Activated naive CD8-positive, alpha-beta T cell treated with anti-CD3 and anti-CD28 coated beads, Interleukin-2, amount 10 ng/mL, durations not matched to agents 7 days and 5 days (primary cell): ENCODE data around the gene IP6K2. TPM values are rescaled to one million over a fixed set of nuclear protein-coding genes. Genes with fewer than 3 reads are reported as not detected.
A peak's percentile ranks its signal among the peaks of the same experiment; 100 is the strongest.
"Not testable (repeated sequence)": the region's sequence is repeated elsewhere in the genome, so short reads cannot be mapped to it uniquely, and the experiment has no call there.

Source experiments
- ATAC-seq: fragments of 150-1000 bp; cut with Tn5 transposase; one replicate; pipeline ENCODE4 v1.10.0; 2021; ENCODE audit warnings: low read depth, moderate library complexity
- POLR2A ChIA-PET: fragments of 350-600 bp; sonication (Branson Sonifier 250); formaldehyde crosslinking; loops from one replicate; lab custom pipeline; 2021; ENCODE audit warnings: antibody characterized with exemption; lab: Charles Lee
- DNase-seq: peaks from one replicate; pipeline ENCODE4 v3.0.0; 2021
- H3K27ac Mint-ChIP-seq: one replicate; pipeline ENCODE4 v1.8.0; 2022; ENCODE audit warnings: mild to moderate bottlenecking, mixed read lengths
- H3K27me3 Mint-ChIP-seq: one replicate; pipeline ENCODE4 v1.8.0; 2022; ENCODE audit warnings: mild to moderate bottlenecking, moderate library complexity, mixed read lengths
- H3K36me3 Mint-ChIP-seq: one replicate; pipeline ENCODE4 v1.8.0; 2021; ENCODE audit warnings: mild to moderate bottlenecking, mixed read lengths
- H3K4me1 Mint-ChIP-seq: one replicate; pipeline ENCODE4 v1.8.0; 2021; ENCODE audit warnings: mixed read lengths
- H3K4me3 Mint-ChIP-seq: one replicate; pipeline ENCODE4 v1.8.0; 2022; ENCODE audit warnings: mild to moderate bottlenecking, moderate library complexity, mixed read lengths
- H3K9me3 Mint-ChIP-seq: one replicate; pipeline ENCODE4 v1.8.0; 2021; ENCODE audit warnings: mixed read lengths
- total RNA-seq, 2 experiments: library from RNA; stranded (reverse); gene quantifications; one replicate each; pipeline ENCODE4 v1.2.3, GENCODE V29; 2021

The IP6K2 gene
- total RNA-seq = 10 to 100 TPM; 68.4 to 72.0 TPM

GRCh38 chr3:48716982-48717746 is at the start of gene IP6K2:
IP6K2 (minus strand) TSS chr3:48717221; CDS start chr3:48695291, 21,930 bp downstream.
- H3K27me3 Mint-ChIP-seq = peaks cover 21% of the 10 kb centered on the region
- peaks cover 23% of the 10 kb centered on the region for H3K4me1 Mint-ChIP-seq
- POLR2A ChIA-PET = interaction anchor here (0.6 to 3.0 kb wide), 20 partner anchors 8 to 1057 kb away, joined by 3 to 12 read pairs (median 4); partner anchors contain the start of genes CDC25A, NCKIPSD, NDUFAF3 and PRKAR2A
- ATAC-seq (peak; percentile 100), DNase-seq (peak; percentile 99)
- H3K36me3 Mint-ChIP-seq = peaks cover 15% of the 10 kb centered on the region
- no peaks in the 10 kb centered on the region for H3K9me3 Mint-ChIP-seq
- peak within 1 kb of the TSS; percentile 98 for H3K27ac Mint-ChIP-seq
- H3K4me3 Mint-ChIP-seq = peak within 1 kb of the TSS; percentile 99

GRCh38 chr3:48765376-48765775 is 48.4 kb upstream of the IP6K2 start:
- POLR2A ChIA-PET = interaction anchor here (0.5 to 0.7 kb wide), 2 partner anchors 95 to 157 kb away, joined by 3 to 4 read pairs; no protein-coding TSS in a partner anchor
- ATAC-seq (no peak), DNase-seq (no peak)
- H3K4me1 Mint-ChIP-seq = peaks cover 4% of the 10 kb centered on the region
- H3K27ac Mint-ChIP-seq = no peak overlapping the region
- H3K4me3 Mint-ChIP-seq = no peak overlapping the region
- no peaks in the 10 kb centered on the region for H3K9me3 Mint-ChIP-seq
- no peaks in the 10 kb centered on the region for H3K27me3 Mint-ChIP-seq
- peaks cover 13% of the 10 kb centered on the region for H3K36me3 Mint-ChIP-seq

- no peak for DNase-seq
- POLR2A ChIA-PET = no interaction called here
Observed at GRCh38 chr3:48762816-48763215, 45.8 kb upstream of the IP6K2 start.

GRCh38 chr3:48759991-48760540 is 43.0 kb upstream of the IP6K2 start:
- H3K4me1 Mint-ChIP-seq, ATAC-seq, DNase-seq, H3K4me3 Mint-ChIP-seq, H3K27me3 Mint-ChIP-seq, POLR2A ChIA-PET, H3K27ac Mint-ChIP-seq, H3K9me3 Mint-ChIP-seq: not testable (repeated sequence)
- H3K36me3 Mint-ChIP-seq = peaks cover 14% of the 10 kb centered on the region

More at GRCh38 chr3:48762816-48763215, 45.8 kb upstream of the IP6K2 start:
- Mint-ChIP-seq H3K9me3 (no peaks in the 10 kb centered on the region), H3K36me3 (peaks cover 11% of the 10 kb centered on the region), H3K4me3 (no peak overlapping the region), H3K27me3 (no peaks in the 10 kb centered on the region), H3K27ac (no peak overlapping the region), H3K4me1 (no peaks in the 10 kb centered on the region)
- no peak for ATAC-seq

- POLR2A ChIA-PET, DNase-seq, H3K4me1 Mint-ChIP-seq, H3K9me3 Mint-ChIP-seq, H3K27me3 Mint-ChIP-seq, H3K36me3 Mint-ChIP-seq, ATAC-seq, H3K4me3 Mint-ChIP-seq, H3K27ac Mint-ChIP-seq: not testable (repeated sequence)
Observed at GRCh38 chr3:48759531-48759930, 42.5 kb upstream of the IP6K2 start.

- Mint-ChIP-seq H3K27ac (no peak overlapping the region), H3K4me1 (no peaks in the 10 kb centered on the region), H3K9me3 (no peaks in the 10 kb centered on the region), H3K27me3 (no peaks in the 10 kb centered on the region), H3K4me3 (no peak overlapping the region), H3K36me3 (peaks cover 4% of the 10 kb centered on the region)
- POLR2A ChIA-PET = interaction anchor here (0.6 kb wide), 1 partner anchor 206 kb away, joined by 4 read pairs; no protein-coding TSS in a partner anchor
- ATAC-seq = no peak
- no peak for DNase-seq
Observed at GRCh38 chr3:48759071-48759470, 42.0 kb upstream of the IP6K2 start.

GRCh38 chr3:48756640-48757039 is 39.6 kb upstream of the IP6K2 start:
- Mint-ChIP-seq H3K36me3 (peaks cover 7% of the 10 kb centered on the region), H3K9me3 (no peaks in the 10 kb centered on the region), H3K27me3 (no peaks in the 10 kb centered on the region), H3K4me1 (no peaks in the 10 kb centered on the region), H3K4me3 (no peak overlapping the region), H3K27ac (no peak overlapping the region)
- ATAC-seq (no peak), DNase-seq (no peak)
- POLR2A ChIA-PET = no interaction called here

GRCh38 chr3:48750856-48751255 is 33.8 kb upstream of the IP6K2 start:
- ATAC-seq (no peak), DNase-seq (no peak)
- Mint-ChIP-seq H3K27me3 (no peaks in the 10 kb centered on the region), H3K4me1 (no peaks in the 10 kb centered on the region), H3K9me3 (no peaks in the 10 kb centered on the region), H3K4me3 (no peak overlapping the region), H3K27ac (no peak overlapping the region), H3K36me3 (peaks cover 9% of the 10 kb centered on the region)
- POLR2A ChIA-PET = no interaction called here

- no peak for DNase-seq
- no peaks in the 10 kb centered on the region for H3K27me3 Mint-ChIP-seq
- no peak overlapping the region for H3K4me3 Mint-ChIP-seq
- H3K9me3 Mint-ChIP-seq = no peaks in the 10 kb centered on the region
- peaks cover 13% of the 10 kb centered on the region for H3K36me3 Mint-ChIP-seq
- no peaks in the 10 kb centered on the region for H3K4me1 Mint-ChIP-seq
- no peak overlapping the region for H3K27ac Mint-ChIP-seq
- ATAC-seq = no peak
- POLR2A ChIA-PET = no interaction called here
Observed at GRCh38 chr3:48748754-48749153, 31.7 kb upstream of the IP6K2 start.

GRCh38 chr3:48747706-48748105 is 30.7 kb upstream of the IP6K2 start:
- no peaks in the 10 kb centered on the region for H3K4me1 Mint-ChIP-seq
- H3K36me3 Mint-ChIP-seq = peaks cover 10% of the 10 kb centered on the region
- H3K9me3 Mint-ChIP-seq = no peaks in the 10 kb centered on the region
- no peak for ATAC-seq
- no peaks in the 10 kb centered on the region for H3K27me3 Mint-ChIP-seq
- H3K4me3 Mint-ChIP-seq = no peak overlapping the region
- no peak overlapping the region for H3K27ac Mint-ChIP-seq
- no peak for DNase-seq
- POLR2A ChIA-PET = interaction anchor here (0.7 to 1.1 kb wide), 2 partner anchors 151 to 190 kb away, joined by 3 to 5 read pairs; partner anchors contain the start of gene SLC25A20

GRCh38 chr3:48747015-48747615 is 30.1 kb upstream of the IP6K2 start:
- Mint-ChIP-seq H3K36me3 (peaks cover 10% of the 10 kb centered on the region), H3K4me3 (no peak overlapping the region), H3K9me3 (no peaks in the 10 kb centered on the region), H3K27ac (no peak overlapping the region), H3K27me3 (no peaks in the 10 kb centered on the region), H3K4me1 (no peaks in the 10 kb centered on the region)
- no peak for ATAC-seq
- POLR2A ChIA-PET = no interaction called here
- no peak for DNase-seq

- POLR2A ChIA-PET = no interaction called here
- ATAC-seq = no peak
- Mint-ChIP-seq H3K27me3 (no peaks in the 10 kb centered on the region), H3K27ac (no peak overlapping the region), H3K4me1 (peaks cover 2% of the 10 kb centered on the region), H3K4me3 (no peak overlapping the region), H3K9me3 (no peaks in the 10 kb centered on the region), H3K36me3 (peaks cover 6% of the 10 kb centered on the region)
- DNase-seq = no peak
Observed at GRCh38 chr3:48743773-48744172, 26.8 kb upstream of the IP6K2 start.

GRCh38 chr3:48741226-48741625 is 24.2 kb upstream of the IP6K2 start:
- H3K36me3 Mint-ChIP-seq, ATAC-seq, H3K9me3 Mint-ChIP-seq, H3K27me3 Mint-ChIP-seq, H3K4me3 Mint-ChIP-seq, H3K4me1 Mint-ChIP-seq, H3K27ac Mint-ChIP-seq, DNase-seq, POLR2A ChIA-PET: not testable (repeated sequence)
